ENCODE results near the gene FTCDNL1. TPM values are rescaled to one million over a fixed set of nuclear protein-coding genes. Genes with fewer than 3 reads are reported as not detected.

FTCDNL1 gene
- polyA plus RNA-seq, 2 of the 4 experiments (the other 2 are of a cell fraction) = 2.1 to 5.2 TPM

- Histone ChIP-seq H3K27ac (no peak overlapping the region), H3K4me3 (no peak overlapping the region), H3K9me3 (no peaks in the 10 kb centered on the region), H3K4me1 (no peaks in the 10 kb centered on the region), H3K4me2 (no peak overlapping the region)
- TF ChIP-seq SMC3 (IDR thresholded peaks at IDR 0.05) = peak; percentile 63
- TF ChIP-seq GATA3 (IDR thresholded peaks at IDR 0.05; ENCODE audit: borderline replicate concordance) = no peak
- TF ChIP-seq, protein P1, sequence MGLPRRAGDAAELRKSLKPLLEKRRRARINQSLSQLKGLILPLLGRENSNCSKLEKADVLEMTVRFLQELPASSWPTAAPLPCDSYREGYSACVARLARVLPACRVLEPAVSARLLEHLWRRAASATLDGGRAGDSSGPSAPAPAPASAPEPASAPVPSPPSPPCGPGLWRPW (IDR thresholded peaks at IDR 0.05) = no peak
- peak; percentile 64 to 66 for TF ChIP-seq RAD21 (conservative IDR thresholded peaks at IDR 0.05 in 1 of 2, IDR thresholded peaks at IDR 0.05 in 1 of 2)
- peak; percentile 75 for TF ChIP-seq CTCF (IDR thresholded peaks at IDR 0.05)
- ATAC-seq = peak in 1 of 2 experiments; percentile 55; a peak in 2 of 6 replicates
- ChIA-PET POLR2A (no interaction called here), CTCF (interaction anchor here (0.9 to 3.3 kb wide), 11 partner anchors 9 to 1299 kb away, joined by 3 to 13 read pairs (median 4); no protein-coding TSS in a partner anchor)
- peak; percentile 6 to 27 for DNase-seq (ENCODE audit: low read depth in 1 of 2, low spot score in 1 of 2)
- 3% methylated on average over 4 of the region's 4 CpGs for WGBS (ENCODE audit: missing lambda C conversion rate)
- no peak for FAIRE-seq
Measured at GRCh38 chr2:199861132-199861774, 10.3 kb upstream of the FTCDNL1 start.

DNA sequence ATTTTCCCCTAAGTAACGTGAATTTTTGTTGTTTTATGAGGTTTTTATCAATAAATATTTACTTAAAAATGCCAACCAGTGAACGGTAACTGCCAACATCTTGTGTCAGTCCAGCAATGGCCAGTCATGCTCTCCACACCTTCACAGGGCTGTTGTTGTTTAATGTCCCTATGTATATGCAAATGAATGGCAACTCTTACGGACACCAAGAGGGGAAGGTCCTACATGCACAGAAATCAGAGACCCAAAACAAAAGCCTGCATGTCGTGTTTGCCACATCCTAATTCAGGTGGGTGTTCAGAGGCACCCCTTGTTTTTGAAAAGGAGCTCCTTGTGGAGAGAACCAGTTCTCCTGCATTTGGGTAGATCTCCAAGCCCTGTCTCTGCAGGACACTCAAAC is 4.8 kb upstream of the FTCDNL1 start:
- CTCF ChIA-PET = interaction anchor here (0.8 kb wide), 1 partner anchor 115 kb away, joined by 3 read pairs; no protein-coding TSS in a partner anchor
- Histone ChIP-seq H3K4me3 (no peak overlapping the region), H3K9me3 (no peaks in the 10 kb centered on the region), H3K4me1 (no peaks in the 10 kb centered on the region), H3K4me2 (no peak overlapping the region), H3K27ac (no peak overlapping the region)
- ATAC-seq (no peak), FAIRE-seq (no peak), DNase-seq (ENCODE audit: low read depth in 1 of 2, low spot score in 1 of 2) (no peak)
- POLR2A ChIA-PET = no interaction called here
- 39% methylated on average over 4 of the region's 4 CpGs for WGBS (ENCODE audit: missing lambda C conversion rate)
- TF ChIP-seq JUN (IDR thresholded peaks at IDR 0.05) (no peak), ZFP36 (IDR thresholded peaks at IDR 0.05; ENCODE audit: borderline replicate concordance, partially characterized antibody) (no peak), HOXB13 (CRISPR knock-in tag; IDR thresholded peaks at IDR 0.05; ENCODE audit: low read depth) (no peak), EHF (CRISPR knock-in tag; IDR thresholded peaks at IDR 0.05) (no peak), PHF8 (IDR thresholded peaks at IDR 0.05; ENCODE audit: borderline replicate concordance, low read depth) (no peak), CHD2 (IDR thresholded peaks at IDR 0.05; ENCODE audit: low read length, partially characterized antibody) (no peak), USF2 (IDR thresholded peaks at IDR 0.05) (no peak), NPAS2 (CRISPR knock-in tag; IDR thresholded peaks at IDR 0.05; ENCODE audit: borderline replicate concordance) (no peak), HMGXB4 (CRISPR knock-in tag; IDR thresholded peaks at IDR 0.05; ENCODE audit: borderline replicate concordance) (no peak), HDAC2 (IDR thresholded peaks at IDR 0.05) (no peak), MAZ (IDR thresholded peaks at IDR 0.05; ENCODE audit: borderline replicate concordance, low read depth, low read length) (no peak), MAX (IDR thresholded peaks at IDR 0.05) (no peak), CBX2 (IDR thresholded peaks at IDR 0.05; ENCODE audit: borderline replicate concordance, low read depth) (no peak)
- TF ChIP-seq, protein P2, sequence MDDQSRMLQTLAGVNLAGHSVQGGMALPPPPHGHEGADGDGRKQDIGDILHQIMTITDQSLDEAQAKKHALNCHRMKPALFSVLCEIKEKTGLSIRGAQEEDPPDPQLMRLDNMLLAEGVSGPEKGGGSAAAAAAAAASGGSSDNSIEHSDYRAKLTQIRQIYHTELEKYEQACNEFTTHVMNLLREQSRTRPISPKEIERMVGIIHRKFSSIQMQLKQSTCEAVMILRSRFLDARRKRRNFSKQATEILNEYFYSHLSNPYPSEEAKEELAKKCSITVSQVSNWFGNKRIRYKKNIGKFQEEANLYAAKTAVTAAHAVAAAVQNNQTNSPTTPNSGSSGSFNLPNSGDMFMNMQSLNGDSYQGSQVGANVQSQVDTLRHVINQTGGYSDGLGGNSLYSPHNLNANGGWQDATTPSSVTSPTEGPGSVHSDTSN (IDR thresholded peaks at IDR 0.05) = no peak

All from A549 (cell line).